GM12878 (cell line): ENCODE results near the gene SFXN5. TPM values are rescaled to one million over a fixed set of nuclear protein-coding genes. Genes with fewer than 3 reads are reported as not detected.

Experiments used
- ATAC-seq: fragments of 200-7000 bp; cut with Tn5 transposase; 3 replicates; pipeline ENCODE4 v1.9.1; 2020; ENCODE audit warnings: mild to moderate bottlenecking, moderate library complexity
- BruUV-seq: library from RNA; stranded (reverse); fragments of 400-500 nt; replicated peaks from 2 replicates; lab custom pipeline; 2021; lab: Mats Ljungman, UMichigan
- CTCF ChIA-PET: fragments of 300-600 bp; sonication (Branson Sonifier 250); formaldehyde crosslinking; extraction: SDS; loops from one replicate; lab custom pipeline; 2021; ENCODE audit warnings: inconsistent platforms; lab: Yijun Ruan, JAX
- POLR2A ChIA-PET: fragments of 350-600 bp; formaldehyde crosslinking; extraction: SDS; loops from one replicate; lab custom pipeline; 2021; ENCODE audit warnings: inconsistent platforms; lab: Charles Lee
- RAD21 ChIA-PET: fragments of 300-600 bp; sonication (Branson Sonifier 250); formaldehyde crosslinking; loops from one replicate; lab custom pipeline; 2023; ENCODE audit warnings: antibody characterized with exemption; ENCODE audit not compliant: unreplicated experiment; lab: Charles Lee
- SMC1A ChIA-PET: fragments of 300-600 bp; sonication (Branson Sonifier 250); formaldehyde crosslinking; loops from one replicate; lab custom pipeline; 2023; ENCODE audit not compliant: unreplicated experiment, uncharacterized antibody; lab: Charles Lee
- DNase-seq: peaks from one replicate; pipeline ENCODE4 v3.0.0-alpha.2; 2011; ENCODE audit warnings: low read depth, low spot score
- FAIRE-seq: peaks from 3 replicates; lab custom pipeline; 2011; peaks lifted over from hg19 to GRCh38; lab: Jason Lieb, UNC
- H2AFZ ChIP-seq: 2 replicates; pipeline ENCODE4 v1.6.0; 2011; ENCODE audit warnings: low read depth, low read length, control low read depth; ENCODE audit not compliant: control insufficient read depth
- H3K27ac ChIP-seq: 2 replicates; pipeline ENCODE4 v1.5.1; 2011; ENCODE audit warnings: control low read depth; ENCODE audit not compliant: control insufficient read depth, insufficient read depth
- H3K27me3 ChIP-seq, 2 experiments: replicated peaks in 1 of 2; 2 replicates each; pipeline versions ENCODE4 v1.6.0 to v1.6.1; 2011; ENCODE audit warnings: low read length in 1 of 2; ENCODE audit not compliant: control insufficient read depth in 2 of 2, insufficient read depth in 2 of 2
- H3K36me3 ChIP-seq, 2 experiments: 2 replicates each; pipeline ENCODE4 v1.5.1; 2011; ENCODE audit warnings: low read length in 1 of 2; ENCODE audit not compliant: control insufficient read depth in 2 of 2, insufficient read depth in 2 of 2
- H3K4me1 ChIP-seq: 2 replicates; pipeline ENCODE4 v1.6.1; 2011; ENCODE audit warnings: mild to moderate bottlenecking, low read length, moderate library complexity, mixed read lengths; ENCODE audit not compliant: control insufficient read depth, insufficient read depth
- H3K4me2 ChIP-seq: 2 replicates; pipeline ENCODE4 v1.6.0; 2011; ENCODE audit warnings: control low read depth; ENCODE audit not compliant: control insufficient read depth, insufficient read depth
- H3K4me3 ChIP-seq: fragments of 200-600 bp; sonication (generic); 2 replicates; pipeline ENCODE4 v1.5.1; 2016
- H3K79me2 ChIP-seq: 2 replicates; pipeline ENCODE4 v1.6.0; 2011; ENCODE audit warnings: low read length; ENCODE audit not compliant: control insufficient read depth, insufficient read depth
- H3K9ac ChIP-seq: 2 replicates; pipeline ENCODE4 v1.8.0; 2011; ENCODE audit warnings: low read length, control low read depth, mixed read lengths; ENCODE audit not compliant: control insufficient read depth, insufficient read depth
- H3K9me3 ChIP-seq: replicated peaks from 3 replicates; pipeline ENCODE4 v1.5.1; 2011; ENCODE audit warnings: mild to moderate bottlenecking, low read length; ENCODE audit not compliant: control insufficient read depth, insufficient read depth
- H4K20me1 ChIP-seq: 2 replicates; pipeline ENCODE4 v1.6.0; 2011; ENCODE audit not compliant: control insufficient read depth, insufficient read depth
- ATF3 ChIP-seq: IDR thresholded peaks from 2 replicates; pipeline ENCODE4 v1.6.1; 2011; ENCODE audit warnings: low read depth, mild to moderate bottlenecking, low read length, moderate library complexity, borderline replicate concordance; ENCODE audit errors: extremely low read depth
- CEBPB ChIP-seq, 2 experiments: fragments of 150-350 bp in 1 of 2; IDR thresholded peaks; 2 replicates each; pipeline ENCODE4 v1.6.1; 2012 to 2014; ENCODE audit warnings: low read depth in 2 of 2, low read length in 2 of 2, borderline replicate concordance in 1 of 2, inconsistent platforms in 1 of 2
- ELK1 ChIP-seq: IDR thresholded peaks from 2 replicates; pipeline ENCODE4 v1.6.1; 2012; ENCODE audit warnings: low read depth, low read length, improper control_type of control experiment
- NR2F1 ChIP-seq: fragments of 450-650 bp; conservative IDR thresholded peaks from 2 replicates; pipeline ENCODE4 v1.6.1; 2017; ENCODE audit warnings: mild to moderate bottlenecking
- PAX5 ChIP-seq: IDR thresholded peaks from 2 replicates; pipeline ENCODE4 v1.6.1; 2011; ENCODE audit warnings: low read depth, low read length, borderline replicate concordance
- POLR2AphosphoS5 ChIP-seq: IDR thresholded peaks from 2 replicates; pipeline ENCODE4 v1.6.1; 2011; ENCODE audit warnings: mild to moderate bottlenecking, low read length, inconsistent platforms
- SIN3A ChIP-seq: IDR thresholded peaks from 2 replicates; pipeline ENCODE4 v1.6.1; 2012; ENCODE audit warnings: low read depth, low read length, improper control_type of control experiment
- SKIL ChIP-seq: fragments of 450-650 bp; IDR thresholded peaks from 2 replicates; pipeline ENCODE4 v1.6.1; 2017; ENCODE audit warnings: mild to moderate bottlenecking, low read depth, inconsistent platforms; ENCODE audit not compliant: poor library complexity, severe bottlenecking
- SUPT20H ChIP-seq: IDR thresholded peaks from 2 replicates; pipeline ENCODE4 v1.6.1; 2011; ENCODE audit warnings: low read depth, mild to moderate bottlenecking, low read length, moderate library complexity, borderline replicate concordance; ENCODE audit not compliant: control insufficient read depth
- WGBS: methylation state at CpG from one replicate; pipeline ENCODE4 v1.1.6; 2016; ENCODE audit warnings: low lambda C conversion rate; ENCODE audit not compliant: insufficient replicate concordance, insufficient coverage; ENCODE audit errors: missing lambda C conversion rate; 5-methylcytosine and 5-hydroxymethylcytosine counted together
- in situ Hi-C: fragments of 300-500 bp; cut with MboI; formaldehyde crosslinking; loops from 9 replicates; pipeline ENCODE4 v1.14.3; 2018; ENCODE audit warnings: mixed read lengths
- intact Hi-C: fragments of 100-400 bp; cut with micrococcal nuclease; formaldehyde crosslinking; loops from one replicate; pipeline ENCODE4 v1.14.2; 2022; ENCODE audit not compliant: unreplicated experiment
- polyA plus RNA-seq, 11 experiments: library from polyadenylated mRNA; depleted of rRNA in 4 of 11; unstranded in 6 of 11; stranded (reverse) in 5 of 11; fragments of >200 nt; fragmentation: Nextera tagmentation in 4 of 11; fragmentation: Illumina TruSeq in 1 of 11; extraction: Ambion mirVana in 4 of 11; extraction: Trizol in 1 of 11; gene quantifications; 1 replicate in 1 of 11; 2 replicates in 10 of 11; pipeline versions ENCODE4 v1.2.1 to v1.2.3, GENCODE V29; 2011 to 2016; ENCODE audit warnings: inconsistent platforms in 2 of 11, missing spikeins in 2 of 11, low read depth in 1 of 11
- total RNA-seq, 4 experiments: library from RNA; depleted of rRNA in 3 of 4; stranded (reverse); fragments of >200 nt in 3 of 4; fragmentation: Illumina TruSeq in 1 of 4; extraction: Trizol in 1 of 4; gene quantifications; 2 replicates each; pipeline versions ENCODE4 v1.2.1 to v1.2.3, GENCODE V29; 2013 to 2021

SFXN5 gene
- total and polyA plus RNA-seq, 10 of the 15 experiments (the other 5 are each of a cell fraction or from before 2014, with no cell fraction given), result 3.3 to 15.9 (median 11.2) TPM

GRCh38 chr2:72894514-72894913, 177.0 kb downstream of the SFXN5 start:
- Histone ChIP-seq H3K79me2 (no peaks in the 10 kb centered on the region), H3K36me3 (no peaks in the 10 kb centered on the region), H3K4me2 (no peak overlapping the region; the same call in 1 of the 2 replicates), H3K9me3 (no peaks in the 10 kb centered on the region), H3K27ac (no peak overlapping the region; the same call in 1 of the 2 replicates), H2AFZ (no peak overlapping the region; the same call in 1 of the 2 replicates), H3K9ac (no peak overlapping the region), H3K4me3 (no peak overlapping the region), H4K20me1 (no peaks in the 10 kb centered on the region), H3K27me3 (no peaks in the 10 kb centered on the region), H3K4me1 (peaks cover 29% of the 10 kb centered on the region)
- RAD21 ChIA-PET, result interaction anchor here (0.7 to 6.7 kb wide), 17 partner anchors 11 to 319 kb away, joined by 3 to 182 read pairs (median 4); partner anchors contain the start of genes EMX1 and SMYD5
- intact Hi-C loops, result loop anchor here (5.0 kb wide), 3 partner anchors 178 to 283 kb away; partner anchors contain the start of gene SFXN5
- peak; percentile 80; the same call in 1 of the 2 replicates for TF ChIP-seq PAX5
- no peak for TF ChIP-seq SUPT20H
- FAIRE-seq (no peak), ATAC-seq (peak; percentile 14), DNase-seq (no peak)
- SMC1A ChIA-PET, result interaction anchor here (0.9 to 9.0 kb wide), 19 partner anchors 8 to 318 kb away, joined by 3 to 134 read pairs (median 5); partner anchors contain the start of gene EMX1
- POLR2A ChIA-PET, result interaction anchor here (0.6 to 4.5 kb wide), 4 partner anchors 22 to 80 kb away, joined by 3 to 42 read pairs (median 5); partner anchors contain the start of gene EMX1
- in situ Hi-C loops, result loop anchor here (5.0 kb wide), 2 partner anchors 78 to 283 kb away; no protein-coding TSS in a partner anchor
- CTCF ChIA-PET, result interaction anchor here (0.9 to 14.3 kb wide), 24 partner anchors 14 to 318 kb away, joined by 3 to 437 read pairs (median 12); partner anchors contain the start of genes EMX1 and SMYD5
- WGBS, result 29% methylated on average over 9 of the region's 9 CpGs
- no TSS peak for BruUV-seq

GRCh38 chr2:72893594-72894319, 177.8 kb downstream of the SFXN5 start:
- Histone ChIP-seq H3K4me2 (peak overlapping the region; percentile 5; the same call in 1 of the 2 replicates), H3K36me3 (no peaks in the 10 kb centered on the region), H4K20me1 (no peaks in the 10 kb centered on the region), H3K4me1 (peaks cover 29% of the 10 kb centered on the region), H3K9me3 (no peaks in the 10 kb centered on the region), H3K79me2 (no peaks in the 10 kb centered on the region), H3K4me3 (no peak overlapping the region), H3K27me3 (no peaks in the 10 kb centered on the region), H2AFZ (peak overlapping the region; percentile 51), H3K27ac (peak overlapping the region; percentile 52), H3K9ac (no peak overlapping the region)
- BruUV-seq, result no TSS peak
- FAIRE-seq (peak; percentile 52), DNase-seq (peak; percentile 55), ATAC-seq (peak; percentile 88)
- RAD21 ChIA-PET, result interaction anchor here (0.7 to 6.7 kb wide), 24 partner anchors 10 to 286 kb away, joined by 3 to 182 read pairs (median 4); partner anchors contain the start of gene EMX1
- WGBS, result 1% methylated on average over 15 of the region's 15 CpGs
- SMC1A ChIA-PET, result interaction anchor here (0.5 to 9.0 kb wide), 24 partner anchors 9 to 319 kb away, joined by 3 to 134 read pairs (median 4); partner anchors contain the start of gene EMX1
- intact Hi-C loops, result loop anchor here (1.0 to 5.0 kb wide), 6 partner anchors 23 to 284 kb away; partner anchors contain the start of genes EMX1 and SFXN5
- in situ Hi-C loops, result loop anchor here (5.0 kb wide), 2 partner anchors 79 to 284 kb away; no protein-coding TSS in a partner anchor
- POLR2A ChIA-PET, result interaction anchor here (0.6 to 4.5 kb wide), 4 partner anchors 23 to 80 kb away, joined by 3 to 42 read pairs (median 5); partner anchors contain the start of gene EMX1
- CTCF ChIA-PET, result interaction anchor here (0.6 to 14.3 kb wide), 41 partner anchors 9 to 319 kb away, joined by 3 to 437 read pairs (median 6); partner anchors contain the start of genes EMX1, SFXN5 and SMYD5
- TF ChIP-seq SKIL (peak; percentile 78), SIN3A (no peak), ATF3 (no peak), CEBPB (IDR thresholded peaks at IDR 0.05; ENCODE audit: borderline replicate concordance in 1 of 2, low read depth in 2 of 2, low read length in 2 of 2) (no peak), NR2F1 (peak; percentile 88), POLR2AphosphoS5 (no peak), ELK1 (no peak)
